ENCODE data around the gene RFNG. TPM values are rescaled to one million over a fixed set of nuclear protein-coding genes. Genes with fewer than 3 reads are reported as not detected.

Gene RFNG
- total and polyA plus RNA-seq, 9 donors, result 20.9 to 61.3 (median 44.7) TPM

DNA sequence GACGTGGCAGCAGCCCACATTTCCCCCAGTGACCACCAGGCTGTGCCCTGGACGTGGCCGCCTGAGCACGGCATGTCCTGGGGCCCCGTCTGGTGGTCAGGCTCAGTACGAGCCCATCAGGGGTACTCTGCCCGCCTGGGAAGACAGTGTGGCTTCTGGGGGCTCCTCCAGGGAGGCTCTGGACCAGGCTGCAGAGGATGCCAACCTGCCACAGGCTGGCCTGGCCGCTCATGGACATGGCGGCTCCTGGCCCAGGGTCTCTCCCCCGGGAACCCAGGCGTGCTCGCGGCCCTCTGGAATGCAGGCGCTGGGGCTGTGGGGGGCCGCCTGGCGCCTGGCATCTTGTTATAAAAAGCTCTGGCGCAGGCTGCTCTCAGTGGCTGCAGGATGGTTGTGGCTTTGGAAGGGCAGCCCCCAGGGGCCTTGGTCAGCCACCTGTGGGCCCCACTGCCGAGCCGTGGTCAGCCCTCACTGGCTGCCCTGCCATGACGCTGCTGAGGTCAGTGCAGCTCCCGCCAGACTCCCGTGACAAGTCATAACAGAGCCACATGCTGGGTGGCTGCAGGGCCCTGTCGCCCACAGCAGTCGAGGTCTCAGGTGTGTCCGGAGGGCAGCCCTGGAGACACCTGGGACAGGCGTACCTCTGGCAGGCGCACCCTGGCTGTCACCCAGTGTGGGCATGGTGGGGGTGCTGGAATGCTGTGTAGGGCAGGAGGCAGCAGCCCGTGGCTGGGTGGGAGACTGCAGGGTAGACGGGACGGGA lies 43.9 kb downstream of the RFNG start:
- no peak for DNase-seq
- H3K27me3 ChIP-seq, result no peaks in the 10 kb centered on the region
- TF ChIP-seq EP300 (IDR thresholded peaks at IDR 0.05) (no peak), POLR2A (IDR thresholded peaks at IDR 0.05) (no peak)
- TF ChIP-seq, protein P1, sequence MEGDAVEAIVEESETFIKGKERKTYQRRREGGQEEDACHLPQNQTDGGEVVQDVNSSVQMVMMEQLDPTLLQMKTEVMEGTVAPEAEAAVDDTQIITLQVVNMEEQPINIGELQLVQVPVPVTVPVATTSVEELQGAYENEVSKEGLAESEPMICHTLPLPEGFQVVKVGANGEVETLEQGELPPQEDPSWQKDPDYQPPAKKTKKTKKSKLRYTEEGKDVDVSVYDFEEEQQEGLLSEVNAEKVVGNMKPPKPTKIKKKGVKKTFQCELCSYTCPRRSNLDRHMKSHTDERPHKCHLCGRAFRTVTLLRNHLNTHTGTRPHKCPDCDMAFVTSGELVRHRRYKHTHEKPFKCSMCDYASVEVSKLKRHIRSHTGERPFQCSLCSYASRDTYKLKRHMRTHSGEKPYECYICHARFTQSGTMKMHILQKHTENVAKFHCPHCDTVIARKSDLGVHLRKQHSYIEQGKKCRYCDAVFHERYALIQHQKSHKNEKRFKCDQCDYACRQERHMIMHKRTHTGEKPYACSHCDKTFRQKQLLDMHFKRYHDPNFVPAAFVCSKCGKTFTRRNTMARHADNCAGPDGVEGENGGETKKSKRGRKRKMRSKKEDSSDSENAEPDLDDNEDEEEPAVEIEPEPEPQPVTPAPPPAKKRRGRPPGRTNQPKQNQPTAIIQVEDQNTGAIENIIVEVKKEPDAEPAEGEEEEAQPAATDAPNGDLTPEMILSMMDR (IDR thresholded peaks at IDR 0.05), result no peak
- H3K4me3 ChIP-seq, result no peak overlapping the region
- WGBS, 3 donors, result 85 to 89% (median 87%) methylated on average over 29 to 30 of the region's 30 CpGs
- peaks cover 7% of the 10 kb centered on the region for H3K4me1 ChIP-seq (ENCODE audit: insufficient read depth)
- intact Hi-C loops (cut with DNase I), result no loop called here
- H3K36me3 ChIP-seq, result no peaks in the 10 kb centered on the region
- H3K9me3 ChIP-seq, result no peaks in the 10 kb centered on the region
- H3K27ac ChIP-seq, result no peak overlapping the region

GRCh38 chr17:82007228-82007494 lies 44.5 kb downstream of the RFNG start:
- Histone ChIP-seq H3K27ac (no peak overlapping the region), H3K9me3 (no peaks in the 10 kb centered on the region), H3K27me3 (no peaks in the 10 kb centered on the region), H3K36me3 (no peaks in the 10 kb centered on the region), H3K4me1 (ENCODE audit: insufficient read depth) (peaks cover 7% of the 10 kb centered on the region), H3K4me3 (no peak overlapping the region)
- 71 to 85% (median 84%) methylated on average over 6 of the region's 6 CpGs for WGBS, 3 donors
- TF ChIP-seq POLR2A (IDR thresholded peaks at IDR 0.05), result no peak
- TF ChIP-seq EP300 (IDR thresholded peaks at IDR 0.05), result no peak
- TF ChIP-seq, protein P1 (IDR thresholded peaks at IDR 0.05), result no peak
- DNase-seq, result no peak
- intact Hi-C loops (cut with DNase I), result no loop called here

DNA sequence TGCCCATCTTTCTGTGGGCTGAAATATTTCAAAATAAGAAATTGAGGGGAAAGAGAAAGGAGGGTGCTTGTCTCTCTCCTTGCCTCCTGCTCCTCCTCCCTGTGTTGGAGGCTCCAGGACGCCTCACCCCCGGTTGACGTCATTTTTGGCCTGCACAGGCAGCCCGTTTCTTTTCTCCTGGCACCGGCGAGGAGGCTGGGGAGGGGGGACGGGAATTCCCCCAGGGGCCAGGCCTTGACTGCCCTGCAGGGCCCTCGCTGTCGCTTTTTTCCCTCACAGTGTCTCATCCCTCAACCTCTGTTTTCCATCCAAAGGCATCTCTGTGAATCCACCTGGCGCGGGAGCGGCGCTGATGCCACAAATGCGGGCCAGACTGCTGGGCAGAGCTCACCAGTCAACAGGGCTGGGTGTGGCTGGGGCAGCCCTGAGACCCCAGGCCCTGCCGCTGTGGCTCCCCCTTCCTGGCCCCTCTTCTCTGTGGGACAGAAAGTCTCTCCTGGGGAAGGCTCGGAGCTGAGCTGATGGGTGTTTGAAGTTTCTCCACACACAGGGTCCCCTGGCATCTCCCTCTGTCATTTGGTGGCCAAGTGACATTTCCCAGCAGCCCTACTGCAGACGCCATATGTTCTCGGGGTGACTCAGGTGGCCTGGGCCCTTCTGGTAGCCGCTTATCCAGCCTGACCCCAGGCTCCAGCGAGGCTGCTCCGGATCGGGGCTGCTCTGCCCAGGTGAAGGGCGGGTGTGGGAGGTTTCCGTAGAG lies 45.0 kb downstream of the RFNG start:
- intact Hi-C loops (cut with DNase I), result no loop called here
- no peaks in the 10 kb centered on the region for H3K27me3 ChIP-seq
- no peaks in the 10 kb centered on the region for H3K36me3 ChIP-seq
- no peaks in the 10 kb centered on the region for H3K9me3 ChIP-seq
- DNase-seq, result no peak
- peaks cover 7% of the 10 kb centered on the region for H3K4me1 ChIP-seq (ENCODE audit: insufficient read depth)
- whole genome bisulfite sequencing, 3 donors, result 59 to 63% (median 62%) methylated on average over 23 to 24 of the region's 24 CpGs
- TF ChIP-seq EP300 (IDR thresholded peaks at IDR 0.05), result no peak
- TF ChIP-seq, protein P1 (IDR thresholded peaks at IDR 0.05), result no peak
- TF ChIP-seq POLR2A (IDR thresholded peaks at IDR 0.05), result no peak
- no peak overlapping the region for H3K27ac ChIP-seq
- no peak overlapping the region for H3K4me3 ChIP-seq

DNA sequence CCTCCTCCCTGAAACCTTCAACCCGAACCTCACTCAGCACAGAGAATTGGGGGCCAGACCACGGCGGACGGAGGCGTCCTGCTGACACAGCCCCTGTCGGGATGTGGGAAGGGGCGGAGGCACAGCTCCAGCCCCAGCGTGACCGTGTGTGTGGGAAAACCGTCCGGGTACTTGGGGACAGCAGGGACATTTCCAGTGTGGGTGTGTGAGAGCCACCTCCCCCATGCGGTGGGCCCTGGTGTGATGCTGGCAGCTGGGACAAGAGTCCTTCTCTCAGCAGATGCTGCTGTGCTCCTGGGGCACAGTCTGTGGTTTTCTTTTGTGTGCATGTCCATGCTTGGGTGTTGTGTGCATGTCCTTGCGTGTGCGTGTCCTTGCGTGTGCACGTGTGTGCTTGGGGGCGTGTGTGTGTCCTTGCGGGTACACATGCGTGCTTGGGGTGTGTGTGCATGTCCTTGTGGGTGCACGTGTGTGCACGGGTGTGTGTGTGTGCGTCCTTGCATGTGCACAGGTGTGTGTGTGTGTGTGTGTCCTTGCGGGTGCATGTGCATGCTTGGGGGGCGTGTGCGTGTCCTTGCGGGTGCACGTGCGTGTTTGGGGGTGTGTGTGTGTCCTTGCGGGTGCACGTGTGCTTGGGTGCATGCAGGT lies 45.8 kb downstream of the RFNG start:
- Histone ChIP-seq H3K36me3 (no peaks in the 10 kb centered on the region), H3K9me3 (no peaks in the 10 kb centered on the region), H3K4me1 (ENCODE audit: insufficient read depth) (peaks cover 7% of the 10 kb centered on the region), H3K27ac (no peak overlapping the region), H3K4me3 (no peak overlapping the region), H3K27me3 (no peaks in the 10 kb centered on the region)
- TF ChIP-seq POLR2A (IDR thresholded peaks at IDR 0.05) (no peak), EP300 (IDR thresholded peaks at IDR 0.05) (no peak)
- TF ChIP-seq, protein P1 (IDR thresholded peaks at IDR 0.05), result no peak
- DNase-seq, result no peak
- 74 to 79% (median 78%) methylated on average over 30 of the region's 30 CpGs for WGBS, 3 donors
- intact Hi-C loops (cut with DNase I), result no loop called here
